Gastroesophageal sphincter (tissue), 3 donors: Measurements from ENCODE around the gene ZMPSTE24.

Experiments
- POLR2A ChIP-seq, 2 donors: fragments of 450-650 bp; IDR thresholded peaks; one replicate each; pipeline ENCODE4 v1.6.1; 2017; ENCODE audit warnings: antibody characterized with exemption in 2 of 2, mild to moderate bottlenecking in 2 of 2, moderate library complexity in 1 of 2
- TF ChIP-seq, protein P1 (sequence below), 4 experiments: fragments of 200-600 bp in 2 of 4; fragments of 450-650 bp in 2 of 4; sonication (generic) in 1 of 4; IDR thresholded peaks; one replicate each; pipeline ENCODE4 v1.5.1; 2017 to 2019; ENCODE audit warnings: antibody characterized with exemption in 4 of 4, mild to moderate bottlenecking in 2 of 4, moderate library complexity in 2 of 4

DNA sequence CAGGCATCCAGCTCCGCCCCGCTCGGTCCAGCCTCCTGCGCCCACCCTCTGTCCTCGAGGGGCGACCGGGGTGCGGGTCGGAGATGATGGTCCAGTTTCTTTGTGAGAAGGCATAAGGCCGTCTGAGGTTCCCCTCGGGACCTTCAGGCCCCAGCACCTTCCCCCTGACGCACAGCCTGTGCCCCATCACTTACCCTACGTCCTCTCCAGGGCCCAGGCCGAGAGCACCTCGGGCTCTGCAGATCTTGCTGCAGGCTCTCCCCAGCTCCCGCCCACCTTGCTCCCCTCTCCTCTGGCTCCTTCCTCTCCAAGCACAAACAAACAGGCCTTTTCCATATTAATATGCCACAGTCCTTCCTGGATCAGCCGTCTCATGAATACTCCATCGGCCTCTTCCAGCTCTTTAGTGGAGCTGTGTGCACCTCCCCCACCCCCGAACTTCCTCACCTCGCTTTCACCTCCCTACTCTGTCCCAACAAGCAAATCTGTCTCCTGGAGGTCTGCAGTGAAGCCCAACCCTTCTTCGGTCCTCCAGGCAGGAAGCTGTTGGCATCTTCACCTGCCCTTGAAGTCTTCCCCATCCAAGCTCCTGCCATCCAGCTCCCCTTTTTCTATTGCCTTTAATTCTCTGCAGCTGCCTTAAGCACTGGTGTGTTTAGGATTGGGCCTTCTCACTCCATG, 59.5 kb downstream of the ZMPSTE24 start:
- TF ChIP-seq, protein P1, sequence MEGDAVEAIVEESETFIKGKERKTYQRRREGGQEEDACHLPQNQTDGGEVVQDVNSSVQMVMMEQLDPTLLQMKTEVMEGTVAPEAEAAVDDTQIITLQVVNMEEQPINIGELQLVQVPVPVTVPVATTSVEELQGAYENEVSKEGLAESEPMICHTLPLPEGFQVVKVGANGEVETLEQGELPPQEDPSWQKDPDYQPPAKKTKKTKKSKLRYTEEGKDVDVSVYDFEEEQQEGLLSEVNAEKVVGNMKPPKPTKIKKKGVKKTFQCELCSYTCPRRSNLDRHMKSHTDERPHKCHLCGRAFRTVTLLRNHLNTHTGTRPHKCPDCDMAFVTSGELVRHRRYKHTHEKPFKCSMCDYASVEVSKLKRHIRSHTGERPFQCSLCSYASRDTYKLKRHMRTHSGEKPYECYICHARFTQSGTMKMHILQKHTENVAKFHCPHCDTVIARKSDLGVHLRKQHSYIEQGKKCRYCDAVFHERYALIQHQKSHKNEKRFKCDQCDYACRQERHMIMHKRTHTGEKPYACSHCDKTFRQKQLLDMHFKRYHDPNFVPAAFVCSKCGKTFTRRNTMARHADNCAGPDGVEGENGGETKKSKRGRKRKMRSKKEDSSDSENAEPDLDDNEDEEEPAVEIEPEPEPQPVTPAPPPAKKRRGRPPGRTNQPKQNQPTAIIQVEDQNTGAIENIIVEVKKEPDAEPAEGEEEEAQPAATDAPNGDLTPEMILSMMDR (IDR thresholded peaks at IDR 0.05): no peak
- no peak for TF ChIP-seq POLR2A (IDR thresholded peaks at IDR 0.05)
